K562 (cell line): ENCODE results near the gene GATAD2B. TPM values are rescaled to one million over a fixed set of nuclear protein-coding genes. Genes with fewer than 3 reads are reported as not detected.

Source experiments
- ATAC-seq: fragments of 200-7000 bp; cut with Tn5 transposase; 3 replicates; pipeline ENCODE4 v1.9.1; 2020; ENCODE audit warnings: moderate library complexity
- BruUV-seq: library from RNA; stranded (reverse); fragments of 400-500 nt; replicated peaks from 2 replicates; lab custom pipeline; 2021; lab: Mats Ljungman, UMichigan
- CTCF ChIA-PET: fragments of 300-600 bp; formaldehyde crosslinking; extraction: SDS; loops from one replicate; lab custom pipeline; 2021; ENCODE audit warnings: low intra/inter-chr PET ratio; lab: Yijun Ruan, JAX
- POLR2A ChIA-PET: fragments of 300-600, 350-650 bp; sonication (Branson Sonifier 250); formaldehyde crosslinking; extraction: SDS; loops from one replicate; lab custom pipeline; 2021; ENCODE audit warnings: antibody characterized with exemption, inconsistent platforms; lab: Yijun Ruan, JAX
- DNase-seq, 4 experiments: peaks; one replicate each; pipeline versions ENCODE4 v3.0.0 to v3.0.0-alpha.2; 2011 to 2018; ENCODE audit warnings: low spot score in 3 of 4, mixed read lengths in 3 of 4; ENCODE audit errors: extremely low read depth in 1 of 4
- FAIRE-seq: peaks from 2 replicates; lab custom pipeline; 2011; peaks lifted over from hg19 to GRCh38; lab: Jason Lieb, UNC
- H2AFZ ChIP-seq: 2 replicates; pipeline ENCODE4 v1.6.0; 2011; ENCODE audit warnings: low read depth, low read length, control low read depth, inconsistent platforms
- H3K27ac ChIP-seq: fragments of 200-600 bp; 3 replicates; pipeline ENCODE4 v1.8.0; 2011; ENCODE audit warnings: low read depth, mild to moderate bottlenecking, control low read depth, inconsistent platforms, low read length, moderate library complexity, mixed read lengths; ENCODE audit errors: extremely low read depth
- H3K27me3 ChIP-seq, 2 experiments: fragments of 300-600 bp in 1 of 2; 2 replicates in 1 of 2; 3 replicates in 1 of 2; pipeline versions ENCODE4 v1.6.0 to v1.8.0; 2011; ENCODE audit warnings: inconsistent platforms in 2 of 2, low read length in 2 of 2, mild to moderate bottlenecking in 1 of 2, mixed read lengths in 1 of 2, moderate library complexity in 1 of 2; ENCODE audit not compliant: control insufficient read depth in 2 of 2, insufficient read depth in 2 of 2
- H3K36me3 ChIP-seq: fragments of 300-600 bp; 3 replicates; pipeline ENCODE4 v1.8.0; 2011; ENCODE audit warnings: mild to moderate bottlenecking, low read length, inconsistent platforms; ENCODE audit not compliant: control insufficient read depth, insufficient read depth
- H3K4me1 ChIP-seq, 2 experiments: fragments of 200-600 bp in 1 of 2; replicated peaks in 1 of 2; 2 replicates in 1 of 2; 3 replicates in 1 of 2; pipeline versions ENCODE4 v1.5.1 to v1.8.0; 2011; ENCODE audit warnings: inconsistent platforms in 2 of 2, low read length in 2 of 2, mild to moderate bottlenecking in 1 of 2, mixed read lengths in 1 of 2, moderate library complexity in 1 of 2; ENCODE audit not compliant: control insufficient read depth in 2 of 2, insufficient read depth in 2 of 2
- H3K4me2 ChIP-seq: 2 replicates; pipeline ENCODE4 v1.6.1; 2011; ENCODE audit warnings: low read length, control low read depth, inconsistent platforms, mixed read lengths; ENCODE audit not compliant: insufficient read depth
- H3K4me3 ChIP-seq: fragments of 200-600 bp; sonication (generic), shearing (Covaris generic); 2 replicates; pipeline ENCODE4 v1.5.1; 2016; ENCODE audit warnings: control low read depth, inconsistent platforms
- H3K79me2 ChIP-seq: fragments of 200-600 bp; 3 replicates; pipeline ENCODE4 v1.8.0; 2011; ENCODE audit warnings: low read length, inconsistent platforms; ENCODE audit not compliant: control insufficient read depth, insufficient read depth
- H3K9ac ChIP-seq, 2 experiments: 2 replicates each; pipeline versions ENCODE4 v1.6.0 to v1.6.1; 2011; ENCODE audit warnings: low read depth in 2 of 2, low read length in 2 of 2, control low read depth in 1 of 2, inconsistent platforms in 1 of 2, mild to moderate bottlenecking in 1 of 2, mixed read lengths in 1 of 2; ENCODE audit not compliant: insufficient read depth in 1 of 2
- H3K9me1 ChIP-seq: one replicate; pipeline ENCODE4 v1.6.0; 2011; ENCODE audit warnings: inconsistent platforms, mild to moderate bottlenecking, low read length, moderate library complexity; ENCODE audit not compliant: control insufficient read depth, insufficient read depth
- H3K9me3 ChIP-seq: replicated peaks from 2 replicates; pipeline ENCODE4 v1.5.1; 2011; ENCODE audit warnings: low read depth, low read length, inconsistent platforms; ENCODE audit not compliant: control insufficient read depth, insufficient read depth
- H4K20me1 ChIP-seq: replicated peaks from 2 replicates; pipeline ENCODE4 v1.6.1; 2011; ENCODE audit warnings: low read length, inconsistent platforms, mixed read lengths; ENCODE audit not compliant: control insufficient read depth, insufficient read depth
- CBFB ChIP-seq: sonication (generic); formaldehyde crosslinking; IDR thresholded peaks from 2 replicates; pipeline ENCODE4 v1.4.0; 2020; ENCODE audit warnings: mild to moderate bottlenecking, missing genetic modification reagents
- CCAR2 ChIP-seq: fragments of 200-400 bp; formaldehyde crosslinking; IDR thresholded peaks from 2 replicates; pipeline ENCODE4 v1.6.1; 2017; ENCODE audit warnings: mild to moderate bottlenecking, low read depth, low read length
- EP400 ChIP-seq: fragments of 450-650 bp; IDR thresholded peaks from 2 replicates; pipeline ENCODE4 v1.6.1; 2017; ENCODE audit warnings: antibody characterized with exemption, mild to moderate bottlenecking, moderate library complexity
- FOS ChIP-seq: IDR thresholded peaks from 3 replicates; pipeline ENCODE4 v1.6.1; 2011; ENCODE audit not compliant: insufficient read length; ENCODE audit errors: extremely low read depth
- FOSL1 ChIP-seq: fragments of 200-800 bp; sonication (Bioruptor generic); conservative IDR thresholded peaks from 2 replicates; pipeline ENCODE4 v1.6.1; 2016; ENCODE audit warnings: missing genetic modification characterization, missing compliant biosample characterization
- PTRF ChIP-seq: fragments of 450-650 bp; IDR thresholded peaks from 2 replicates; pipeline ENCODE4 v1.6.1; 2016; ENCODE audit warnings: mild to moderate bottlenecking, missing genetic modification characterization, missing compliant biosample characterization
- SIRT6 ChIP-seq: IDR thresholded peaks from one replicate; pipeline ENCODE4 v1.6.1; 2012; ENCODE audit warnings: low read depth, mild to moderate bottlenecking, control low read depth, inconsistent platforms, low read length, moderate library complexity
- SMARCC2 ChIP-seq: fragments of 450-650 bp; IDR thresholded peaks from 2 replicates; pipeline ENCODE4 v1.6.1; 2017; ENCODE audit warnings: antibody characterized with exemption, moderate library complexity, mild to moderate bottlenecking, low read depth
- ZBTB1 ChIP-seq: sonication (generic); formaldehyde crosslinking; IDR thresholded peaks from 2 replicates; pipeline ENCODE4 v1.8.1; 2023; ENCODE audit warnings: missing genetic modification reagents, low read depth, mild to moderate bottlenecking, borderline replicate concordance
- ZHX1 ChIP-seq: fragments of 150-350 bp; conservative IDR thresholded peaks from 2 replicates; pipeline ENCODE4 v1.6.1; 2014; ENCODE audit warnings: low read length
- ZNF511 ChIP-seq: sonication (generic); formaldehyde crosslinking; IDR thresholded peaks from 2 replicates; pipeline ENCODE4 v1.8.0; 2022; ENCODE audit warnings: mild to moderate bottlenecking, missing genetic modification reagents
- WGBS: fragments of 100-300 bp; shearing (Covaris generic); methylation state at CpG from one replicate; pipeline ENCODE4 v1.1.6; 2016; ENCODE audit warnings: low coverage, mixed read lengths; ENCODE audit not compliant: insufficient coverage; ENCODE audit errors: missing lambda C conversion rate; 5-methylcytosine and 5-hydroxymethylcytosine counted together
- in situ Hi-C: fragments of 300-500 bp; cut with MboI; formaldehyde crosslinking; loops from 4 replicates; pipeline ENCODE4 v1.15.0; 2018; ENCODE audit warnings: inconsistent platforms, mixed read lengths
- intact Hi-C: fragments of 100-400 bp; cut with micrococcal nuclease; formaldehyde crosslinking; loops from 2 replicates; pipeline ENCODE4 v1.14.2; 2022
- polyA plus RNA-seq, 8 experiments: library from polyadenylated mRNA; depleted of rRNA in 4 of 8; stranded (reverse) in 5 of 8; unstranded in 3 of 8; fragments of >200 nt; fragmentation: Nextera tagmentation in 2 of 8; fragmentation: Illumina TruSeq in 1 of 8; extraction: Ambion mirVana in 2 of 8; extraction: Trizol in 1 of 8; gene quantifications; 2 replicates each; pipeline versions ENCODE4 v1.2.1 to v1.2.3, GENCODE V29; 2011 to 2014; ENCODE audit warnings: inconsistent platforms in 1 of 8, missing spikeins in 1 of 8
- total RNA-seq, 7 experiments: library from RNA; depleted of rRNA in 6 of 7; stranded (reverse); fragments of >200 nt in 6 of 7; fragmentation: Illumina TruSeq in 2 of 7; extraction: Trizol in 2 of 7; gene quantifications; 2 replicates each; pipeline versions ENCODE4 v1.2.1 to v1.2.3, GENCODE V29; 2011 to 2021; ENCODE audit warnings: low replicate concordance in 1 of 7

GATAD2B gene
- total and polyA plus RNA-seq, 9 of the 15 experiments (the other 6 are each of a cell fraction or from before 2014, with no cell fraction given): 1.5 to 40.2 (median 4.9) TPM

GRCh38 chr1:153962088-153963029 lies 39.6 kb upstream of the GATAD2B start (continued):
- TF ChIP-seq ZNF511 (CRISPR knock-in tag) (0 out of 2 replicates have a peak, but pooled peaks have one; percentile 34), FOSL1 (peak; percentile 88)
- TF ChIP-seq, all 486 proteins: peak for 17

GRCh38 chr1:153961421-153961820 lies 38.6 kb upstream of the GATAD2B start:
- H4K20me1 ChIP-seq: peaks cover 4% of the 10 kb centered on the region; the same call in 1 of the 2 replicates
- DNase-seq: no peak
- H2AFZ ChIP-seq: no peak overlapping the region
- peak overlapping the region; percentile 18 to 85; a peak in 2 of 4 replicates for H3K9ac ChIP-seq
- peaks cover 31 to 37% of the 10 kb centered on the region in 2 experiments for H3K4me1 ChIP-seq
- no peaks in the 10 kb centered on the region for H3K9me3 ChIP-seq
- peaks cover 67% of the 10 kb centered on the region for H3K79me2 ChIP-seq
- no peak for TF ChIP-seq EP400
- no peak for TF ChIP-seq PTRF
- TF ChIP-seq SMARCC2: no peak
- TF ChIP-seq CCAR2: no peak
- TF ChIP-seq ZBTB1 (CRISPR knock-in tag): no peak
- no peak for TF ChIP-seq ZHX1
- TF ChIP-seq SIRT6: no peak
- TF ChIP-seq FOS: no peak
- no peak for TF ChIP-seq CBFB
- in situ Hi-C loops: no loop called here
- peaks cover 28% of the 10 kb centered on the region; the same call in 2 of the 3 replicates for H3K36me3 ChIP-seq
- no peaks in the 10 kb centered on the region for H3K9me1 ChIP-seq
- POLR2A ChIA-PET: interaction anchor here (1.0 to 1.1 kb wide), 2 partner anchors 24 to 40 kb away, joined by 3 to 6 read pairs; no protein-coding TSS in a partner anchor
- no peak for ATAC-seq
- H3K27ac ChIP-seq: no peak overlapping the region; the same call in 1 of the 3 replicates
- 71% methylated on average over 4 of the region's 4 CpGs for WGBS
- intact Hi-C loops: no loop called here
- peak overlapping the region; percentile 74; the same call in 1 of the 2 replicates for H3K4me3 ChIP-seq
- peak overlapping the region; percentile 89 for H3K4me2 ChIP-seq
- CTCF ChIA-PET: no interaction called here
- FAIRE-seq: no peak
- H3K27me3 ChIP-seq: no peaks in the 10 kb centered on the region
- BruUV-seq: TSS peak; percentile 3
